Spleen (tissue), 11 donors: ENCODE data around the gene SORL1. TPM values are rescaled to one million over a fixed set of nuclear protein-coding genes. Genes with fewer than 3 reads are reported as not detected.

Source experiments
- DNase-seq: peaks from one replicate; pipeline ENCODE4 v3.0.0-alpha.2; 2020
- H3K27ac ChIP-seq, 8 donors: fragments of 200-600 bp; sonication (generic) in 7 of 8; 1 replicate in 4 of 8; 2 replicates in 4 of 8; pipeline versions ENCODE4 v1.5.0 to v1.8.0; 2016 to 2021; ENCODE audit warnings: inconsistent platforms in 4 of 8, mild to moderate bottlenecking in 4 of 8, moderate library complexity in 1 of 8
- H3K27me3 ChIP-seq, 7 donors: fragments of 200-600 bp; sonication (generic) in 6 of 7; replicated peaks in 1 of 7; 1 replicate in 4 of 7; 2 replicates in 3 of 7; pipeline versions ENCODE4 v1.5.0 to v1.8.0; 2016 to 2021; ENCODE audit warnings: inconsistent platforms in 3 of 7, mild to moderate bottlenecking in 1 of 7
- H3K36me3 ChIP-seq, 6 donors: fragments of 200-600 bp; sonication (generic) in 5 of 6; 1 replicate in 4 of 6; 2 replicates in 2 of 6; pipeline versions ENCODE4 v1.5.0 to v1.8.0; 2016 to 2021; ENCODE audit warnings: inconsistent platforms in 2 of 6
- H3K4me1 ChIP-seq, 6 donors: fragments of 200-600 bp; sonication (generic) in 5 of 6; 1 replicate in 3 of 6; 2 replicates in 3 of 6; pipeline versions ENCODE4 v1.5.0 to v1.8.0; 2016 to 2021; ENCODE audit warnings: inconsistent platforms in 3 of 6
- H3K4me3 ChIP-seq, 8 donors: fragments of 200-600 bp; sonication (generic) in 7 of 8; 1 replicate in 4 of 8; 2 replicates in 4 of 8; pipeline versions ENCODE4 v1.5.0 to v1.8.0; 2016 to 2021; ENCODE audit warnings: inconsistent platforms in 4 of 8, mild to moderate bottlenecking in 4 of 8, moderate library complexity in 2 of 8
- H3K9me3 ChIP-seq, 8 donors: fragments of 200-600 bp; sonication (generic) in 7 of 8; 1 replicate in 4 of 8; 2 replicates in 4 of 8; pipeline versions ENCODE4 v1.5.0 to v1.8.0; 2016 to 2021; ENCODE audit warnings: inconsistent platforms in 4 of 8
- POLR2A ChIP-seq, 3 donors: fragments of 450-650 bp; IDR thresholded peaks; one replicate each; pipeline ENCODE4 v1.5.1; 2017; ENCODE audit warnings: antibody characterized with exemption in 3 of 3, mild to moderate bottlenecking in 1 of 3
- POLR2AphosphoS5 ChIP-seq, 3 donors: sonication (generic); formaldehyde crosslinking; IDR thresholded peaks; one replicate each; pipeline ENCODE4 v1.5.1; 2017; ENCODE audit warnings: antibody characterized with exemption in 3 of 3
- WGBS, 5 donors: extraction: QIAGEN DNeasy Blood & Tissue Kit in 3 of 5; methylation state at CpG; one replicate each; pipeline versions ENCODE4 v1.1.5 to v1.1.7; 2013 to 2018; 5-methylcytosine and 5-hydroxymethylcytosine counted together
- intact Hi-C: fragments of 100-400 bp; cut with DNase I; formaldehyde crosslinking; loops from one replicate; pipeline ENCODE4 v1.15.0; 2023; ENCODE audit warnings: low total_unique reads
- polyA plus RNA-seq, 3 donors: library from polyadenylated mRNA; stranded (reverse); fragments of 200-250 nt; gene quantifications; one replicate each; pipeline ENCODE4 v1.2.1, GENCODE V29; 2013
- total RNA-seq, 7 donors: library from RNA; depleted of rRNA in 3 of 7; stranded (reverse); fragments of >200 nt in 3 of 7; fragmentation: NEBNext Ultra II Directional in 4 of 7; extraction: Animal tissue kit (Norgen Biotek cat#: 25700) in 4 of 7; gene quantifications; one replicate each; pipeline versions ENCODE4 v1.1.0 to v1.2.1, GENCODE V29; 2016 to 2021
- TF ChIP-seq, protein P1 (sequence below), 11 experiments: fragments of 200-600 bp in 7 of 11; fragments of 450-650 bp in 4 of 11; sonication (generic) in 4 of 11; IDR thresholded peaks in 8 of 11; conservative IDR thresholded peaks in 3 of 11; 1 replicate in 7 of 11; 2 replicates in 4 of 11; pipeline versions ENCODE4 v1.4.0 to v1.8.0; 2016 to 2021; ENCODE audit warnings: antibody characterized with exemption in 11 of 11, inconsistent platforms in 4 of 11, mild to moderate bottlenecking in 1 of 11
- donor health status: healthy with polysubstance abuse.
- donor health status: DM: no; HTN: no; CAD: no; lungs with moderate emphysema.
- donor health status: DM: no; HTN: no; CAD: no.
- donor health status: Bipolar disorder and iron deficiency.
- donor health status: healthy.
- donor health status: DM: no; HTN: no; CAD: no.
- donor health status: DM: yes; HTN: yes; CAD: no.

The SORL1 gene
- total and polyA plus RNA-seq, 10 donors, result 3.8 to 328 (median 148) TPM

DNA sequence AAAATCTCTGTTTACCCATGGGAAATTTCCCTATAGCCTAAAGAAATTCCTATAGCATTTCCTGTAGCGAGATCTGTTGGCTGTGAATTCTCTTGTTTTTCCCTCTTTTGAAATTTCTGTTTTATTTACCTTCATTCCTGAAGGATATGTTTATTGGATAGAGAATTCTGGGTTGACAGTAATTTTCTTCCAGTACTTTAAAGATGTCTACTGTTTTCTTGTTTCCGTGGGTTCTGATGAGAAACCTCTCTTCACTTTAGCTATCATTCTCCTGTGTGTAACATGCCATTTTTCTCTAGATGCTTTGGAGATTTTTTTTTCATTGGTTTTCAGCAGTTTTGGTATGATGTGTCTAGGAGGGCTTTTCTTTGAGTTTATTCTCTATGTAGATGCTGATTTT lies 78.1 kb downstream of the SORL1 start:
- Histone ChIP-seq H3K36me3 (peaks cover 0 to 75% (median 14%) of the 10 kb centered on the region in 6 donors), H3K27me3 (no peaks in the 10 kb centered on the region), H3K27ac (no peak overlapping the region), H3K9me3 (peaks cover 0 to 37% (median 32%) of the 10 kb centered on the region in 8 donors), H3K4me3 (no peak overlapping the region), H3K4me1 (no peaks in the 10 kb centered on the region)
- intact Hi-C loops, result no loop called here
- WGBS, 5 donors, result 89 to 98% (median 95%) methylated on average over 2 of the region's 2 CpGs
- TF ChIP-seq, protein P1, sequence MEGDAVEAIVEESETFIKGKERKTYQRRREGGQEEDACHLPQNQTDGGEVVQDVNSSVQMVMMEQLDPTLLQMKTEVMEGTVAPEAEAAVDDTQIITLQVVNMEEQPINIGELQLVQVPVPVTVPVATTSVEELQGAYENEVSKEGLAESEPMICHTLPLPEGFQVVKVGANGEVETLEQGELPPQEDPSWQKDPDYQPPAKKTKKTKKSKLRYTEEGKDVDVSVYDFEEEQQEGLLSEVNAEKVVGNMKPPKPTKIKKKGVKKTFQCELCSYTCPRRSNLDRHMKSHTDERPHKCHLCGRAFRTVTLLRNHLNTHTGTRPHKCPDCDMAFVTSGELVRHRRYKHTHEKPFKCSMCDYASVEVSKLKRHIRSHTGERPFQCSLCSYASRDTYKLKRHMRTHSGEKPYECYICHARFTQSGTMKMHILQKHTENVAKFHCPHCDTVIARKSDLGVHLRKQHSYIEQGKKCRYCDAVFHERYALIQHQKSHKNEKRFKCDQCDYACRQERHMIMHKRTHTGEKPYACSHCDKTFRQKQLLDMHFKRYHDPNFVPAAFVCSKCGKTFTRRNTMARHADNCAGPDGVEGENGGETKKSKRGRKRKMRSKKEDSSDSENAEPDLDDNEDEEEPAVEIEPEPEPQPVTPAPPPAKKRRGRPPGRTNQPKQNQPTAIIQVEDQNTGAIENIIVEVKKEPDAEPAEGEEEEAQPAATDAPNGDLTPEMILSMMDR (IDR thresholded peaks at IDR 0.05 in 8 of 11, conservative IDR thresholded peaks at IDR 0.05 in 3 of 11), result no peak
- no peak for TF ChIP-seq POLR2A (IDR thresholded peaks at IDR 0.05)
- TF ChIP-seq POLR2AphosphoS5 (IDR thresholded peaks at IDR 0.05), result no peak
- DNase-seq, result no peak

DNA sequence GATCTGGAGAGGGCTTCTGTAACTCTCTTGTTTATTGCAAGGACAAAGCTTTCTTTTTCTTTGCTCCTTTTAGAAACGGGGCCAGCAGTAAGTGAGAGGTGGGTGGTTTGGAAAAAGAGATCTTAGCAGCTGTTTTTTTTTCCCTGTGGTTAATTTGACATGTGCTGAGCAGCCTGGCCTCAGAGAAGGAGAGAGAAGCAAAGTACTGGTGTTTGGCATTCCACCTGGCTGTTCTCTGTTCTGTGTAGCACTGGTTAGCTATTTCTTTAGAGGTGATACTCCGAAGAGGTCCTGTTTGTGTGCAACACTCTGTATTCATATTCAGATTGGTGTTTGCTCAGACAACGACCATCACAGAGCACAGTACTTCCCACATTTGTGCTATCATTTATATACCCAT lies 81.5 kb downstream of the SORL1 start:
- Histone ChIP-seq H3K9me3 (peaks cover 0 to 25% (median 23%) of the 10 kb centered on the region in 8 donors), H3K36me3 (peaks cover 0 to 95% (median 18%) of the 10 kb centered on the region in 6 donors), H3K27me3 (no peaks in the 10 kb centered on the region), H3K4me3 (no peak overlapping the region), H3K27ac (no peak overlapping the region), H3K4me1 (peaks cover 0 to 17% (median 3%) of the 10 kb centered on the region in 6 donors)
- intact Hi-C loops, result no loop called here
- DNase-seq, result no peak
- TF ChIP-seq POLR2AphosphoS5 (IDR thresholded peaks at IDR 0.05) (no peak), POLR2A (IDR thresholded peaks at IDR 0.05) (no peak)
- TF ChIP-seq, protein P1 (IDR thresholded peaks at IDR 0.05 in 8 of 11, conservative IDR thresholded peaks at IDR 0.05 in 3 of 11), result no peak
- 41 to 54% (median 49%) methylated on average over 3 of the region's 3 CpGs for WGBS, 5 donors

DNA sequence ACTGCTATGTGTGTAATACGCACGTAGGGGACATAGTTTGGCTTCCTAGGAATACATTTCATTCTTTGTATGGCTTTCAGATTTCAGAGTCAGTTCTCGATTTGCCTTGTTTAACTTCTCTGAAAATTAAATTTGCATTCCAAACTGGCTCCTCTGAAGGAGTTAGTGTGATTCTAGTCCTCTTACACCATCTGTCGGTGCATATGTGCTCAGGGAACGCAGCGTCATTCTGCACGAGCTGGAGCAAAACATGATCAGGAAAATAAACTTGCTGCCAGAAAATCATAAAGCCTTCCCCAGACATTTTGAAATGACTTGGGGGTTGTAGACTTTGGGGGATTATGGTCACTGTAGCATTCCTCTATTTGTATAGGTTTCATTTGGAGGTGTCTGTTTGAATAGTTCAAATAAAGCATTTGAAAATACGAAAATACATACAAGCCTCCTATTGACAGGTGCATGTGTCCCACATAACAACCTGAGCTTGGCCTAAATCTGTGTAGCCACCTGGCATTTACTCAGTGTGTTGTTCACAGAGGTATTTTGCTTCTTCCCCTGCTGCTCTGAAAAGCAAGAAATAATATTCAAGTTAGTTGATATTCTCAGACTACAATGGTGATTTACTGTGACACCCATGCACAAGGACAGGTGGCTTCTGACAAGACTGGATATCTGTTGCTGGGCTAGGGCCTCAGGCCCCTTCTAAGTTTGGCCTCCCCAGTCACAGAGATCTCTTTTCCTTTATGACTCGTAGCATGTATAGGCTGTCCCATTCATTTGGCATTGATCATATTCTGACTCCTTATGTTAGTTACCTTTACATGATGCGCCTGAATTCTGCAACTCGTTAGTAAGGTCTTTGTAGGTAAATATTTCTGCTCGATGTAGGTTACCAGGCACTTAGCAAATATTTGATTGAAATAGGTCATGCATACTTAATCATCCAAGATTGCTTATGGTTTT lies 82.3 kb downstream of the SORL1 start:
- Histone ChIP-seq H3K36me3 (peaks cover 0 to 95% (median 18%) of the 10 kb centered on the region in 6 donors), H3K27me3 (no peaks in the 10 kb centered on the region), H3K4me3 (no peak overlapping the region), H3K9me3 (peaks cover 0 to 20% (median 18%) of the 10 kb centered on the region in 8 donors), H3K27ac (no peak overlapping the region), H3K4me1 (peaks cover 0 to 24% (median 3%) of the 10 kb centered on the region in 6 donors)
- DNase-seq, result no peak
- 78 to 86% (median 81%) methylated on average over 12 of the region's 12 CpGs for WGBS, 5 donors
- TF ChIP-seq, protein P1 (IDR thresholded peaks at IDR 0.05 in 8 of 11, conservative IDR thresholded peaks at IDR 0.05 in 3 of 11), result peak in 2 of 11 experiments; percentile 13 to 23
- TF ChIP-seq POLR2A (IDR thresholded peaks at IDR 0.05) (no peak), POLR2AphosphoS5 (IDR thresholded peaks at IDR 0.05) (no peak)
- intact Hi-C loops, result no loop called here
